T-cell (primary cell): ENCODE measurements around the gene ITPK1. TPM values are rescaled to one million over a fixed set of nuclear protein-coding genes. Genes with fewer than 3 reads are reported as not detected.

Experiments used
- ATAC-seq, 4 experiments: fragments of 200-7000 bp in 3 of 4; fragments of 150-1000 bp in 1 of 4; cut with Tn5 transposase; replicated peaks in 1 of 4; 1 replicate in 3 of 4; 2 replicates in 1 of 4; pipeline ENCODE4 v1.10.0; 2021; ENCODE audit warnings: moderate library complexity in 3 of 4, mild to moderate bottlenecking in 2 of 4, moderate number of reproducible peaks in 1 of 4
- CTCF ChIA-PET, 2 donors: fragments of 300-600 bp; sonication (Branson Sonifier 250); formaldehyde crosslinking; loops; one replicate each; lab custom pipeline; 2022; ENCODE audit warnings: antibody characterized with exemption in 2 of 2; lab: Charles Lee
- POLR2A ChIA-PET, 2 donors: fragments of 300-600 bp; sonication (Branson Sonifier 250); formaldehyde crosslinking; loops; one replicate each; lab custom pipeline; 2022; ENCODE audit warnings: antibody characterized with exemption in 2 of 2; lab: Charles Lee
- DNase-seq, 35 experiments: peaks; one replicate each; pipeline versions ENCODE4 v3.0.0 to v3.0.0-alpha.2; 2013 to 2023
- H3K27ac ChIP-seq: one replicate; pipeline ENCODE4 v1.5.1; 2013; ENCODE audit warnings: low read length
- H3K27me3 ChIP-seq, 2 experiments: replicated peaks in 1 of 2; 1 replicate in 1 of 2; 2 replicates in 1 of 2; pipeline versions ENCODE4 v1.6.1 to v1.7.0; 2013; ENCODE audit warnings: low read length in 1 of 2, mixed read lengths in 1 of 2; ENCODE audit not compliant: control insufficient read depth in 2 of 2, insufficient read depth in 2 of 2; ENCODE audit errors: extremely low read depth in 1 of 2
- H3K36me3 ChIP-seq, 2 donors: 1 replicate in 1 of 2; 2 replicates in 1 of 2; pipeline versions ENCODE4 v1.6.1 to v1.7.0; 2013; ENCODE audit warnings: low read length in 1 of 2; ENCODE audit not compliant: control insufficient read depth in 2 of 2, insufficient read depth in 1 of 2; ENCODE audit errors: extremely low read depth in 1 of 2
- H3K4me1 ChIP-seq, 2 experiments: 1 replicate in 1 of 2; 2 replicates in 1 of 2; pipeline versions ENCODE4 v1.6.1 to v1.7.0; 2013; ENCODE audit warnings: low read length in 2 of 2, mixed read lengths in 1 of 2; ENCODE audit not compliant: insufficient read depth in 2 of 2, control insufficient read depth in 1 of 2; ENCODE audit errors: extremely low read depth in 1 of 2
- H3K4me3 ChIP-seq, 2 donors: 1 replicate in 1 of 2; 2 replicates in 1 of 2; pipeline versions ENCODE4 v1.5.1 to v1.7.0; 2013; ENCODE audit warnings: mild to moderate bottlenecking in 2 of 2, low read length in 1 of 2, moderate library complexity in 1 of 2; ENCODE audit not compliant: control insufficient read depth in 1 of 2; ENCODE audit errors: extremely low read depth in 1 of 2
- H3K9me3 ChIP-seq: 2 replicates; pipeline ENCODE4 v1.7.0; 2013
- H3K27ac Mint-ChIP-seq, 2 donors: one replicate each; pipeline ENCODE4 v1.8.0; 2020 to 2021; ENCODE audit warnings: mild to moderate bottlenecking in 2 of 2, mixed read lengths in 2 of 2
- H3K27me3 Mint-ChIP-seq, 2 donors: one replicate each; pipeline ENCODE4 v1.8.0; 2021 to 2022; ENCODE audit warnings: mixed read lengths in 2 of 2
- H3K36me3 Mint-ChIP-seq: one replicate; pipeline ENCODE4 v1.8.0; 2021; ENCODE audit warnings: mixed read lengths
- H3K4me1 Mint-ChIP-seq, 3 donors: one replicate each; pipeline ENCODE4 v1.8.0; 2020 to 2022; ENCODE audit warnings: mixed read lengths in 3 of 3, mild to moderate bottlenecking in 1 of 3
- H3K4me3 Mint-ChIP-seq, 3 donors: one replicate each; pipeline ENCODE4 v1.8.0; 2020 to 2022; ENCODE audit warnings: mild to moderate bottlenecking in 3 of 3, mixed read lengths in 3 of 3, moderate library complexity in 3 of 3
- H3K9me3 Mint-ChIP-seq, 3 donors: one replicate each; pipeline ENCODE4 v1.8.0; 2020 to 2022; ENCODE audit warnings: mixed read lengths in 3 of 3
- WGBS: methylation state at CpG from one replicate; pipeline ENCODE4 v1.1.5; 2013; ENCODE audit warnings: missing lambda C conversion rate; ENCODE audit not compliant: insufficient coverage; 5-methylcytosine and 5-hydroxymethylcytosine counted together
- total RNA-seq, 35 experiments: library from RNA in 6 of 35; stranded (reverse) in 6 of 35; fragments of 120-200 nt in 1 of 35; gene quantifications; one replicate each; pipeline versions ENCODE4 v1.2.1 to v1.2.4 and lab custom pipeline; 2013 to 2026

ITPK1 gene
- total RNA-seq, 5 donors from 2014 or later (not counting 1 experiment from before 2014, with no cell fraction given), result 28.0 to 43.0 (median 39.5) TPM

DNA sequence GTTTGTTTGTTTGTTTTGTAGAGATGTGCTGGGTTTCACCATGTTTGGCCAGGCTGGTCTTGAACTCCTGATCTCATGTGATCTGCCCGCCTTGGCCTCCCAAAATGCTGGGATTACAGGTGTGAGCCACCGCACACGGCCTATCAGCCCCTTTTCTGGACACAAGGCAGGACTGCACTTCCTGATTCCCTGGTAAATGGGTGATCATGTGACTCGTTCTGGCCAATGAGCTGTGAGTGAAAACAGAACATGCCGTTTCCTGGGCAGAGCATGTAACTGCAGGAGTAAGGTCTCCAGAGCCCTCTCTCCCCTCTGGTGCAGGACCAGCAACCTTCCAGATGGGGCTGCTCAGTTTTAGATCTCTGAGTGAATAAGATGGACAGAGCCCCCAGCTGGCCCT is 92.7 kb downstream of the ITPK1 start:
- DNase-seq (peak in 1 of 35 experiments; percentile 27), ATAC-seq (no peak)
- Histone ChIP-seq H3K36me3 (no peaks in the 10 kb centered on the region), H3K9me3 (no peaks in the 10 kb centered on the region), H3K27me3 (no peaks in the 10 kb centered on the region), H3K27ac (no peak overlapping the region), H3K4me1 (peaks cover 4 to 22% of the 10 kb centered on the region in 2 experiments), H3K4me3 (no peak overlapping the region)
- Mint-ChIP-seq H3K36me3 (peaks cover 9% of the 10 kb centered on the region), H3K27ac (no peak overlapping the region), H3K4me1 (peaks cover 27 to 34% (median 31%) of the 10 kb centered on the region in 3 donors), H3K4me3 (no peak overlapping the region), H3K27me3 (no peaks in the 10 kb centered on the region), H3K9me3 (no peaks in the 10 kb centered on the region)
- CTCF ChIA-PET, result interaction anchor here in 1 of 2 donors (0.5 kb wide), 1 partner anchor 15 kb away, joined by 3 read pairs; no protein-coding TSS in a partner anchor
- WGBS, result 96% methylated on average over 5 of the region's 5 CpGs
- POLR2A ChIA-PET, result no interaction called here

GRCh38 chr14:93019970-93020369 is 95.8 kb downstream of the ITPK1 start:
- Histone ChIP-seq H3K4me1 (peaks cover 4 to 16% of the 10 kb centered on the region in 2 experiments), H3K27me3 (no peaks in the 10 kb centered on the region), H3K4me3 (no peak overlapping the region), H3K27ac (no peak overlapping the region), H3K36me3 (peaks cover 4 to 5% of the 10 kb centered on the region in 2 donors), H3K9me3 (no peaks in the 10 kb centered on the region)
- no peak overlapping the region for H3K27ac Mint-ChIP-seq
- H3K27me3 Mint-ChIP-seq, result no peaks in the 10 kb centered on the region
- H3K9me3 Mint-ChIP-seq, result no peaks in the 10 kb centered on the region
- no peak overlapping the region for H3K4me3 Mint-ChIP-seq
- DNase-seq (no peak), ATAC-seq (no peak)
- 92% methylated on average over 6 of the region's 8 CpGs for WGBS
- peaks cover 16 to 22% (median 20%) of the 10 kb centered on the region in 3 donors for H3K4me1 Mint-ChIP-seq
- peaks cover 14% of the 10 kb centered on the region for H3K36me3 Mint-ChIP-seq
- ChIA-PET CTCF (no interaction called here), POLR2A (no interaction called here)

DNA sequence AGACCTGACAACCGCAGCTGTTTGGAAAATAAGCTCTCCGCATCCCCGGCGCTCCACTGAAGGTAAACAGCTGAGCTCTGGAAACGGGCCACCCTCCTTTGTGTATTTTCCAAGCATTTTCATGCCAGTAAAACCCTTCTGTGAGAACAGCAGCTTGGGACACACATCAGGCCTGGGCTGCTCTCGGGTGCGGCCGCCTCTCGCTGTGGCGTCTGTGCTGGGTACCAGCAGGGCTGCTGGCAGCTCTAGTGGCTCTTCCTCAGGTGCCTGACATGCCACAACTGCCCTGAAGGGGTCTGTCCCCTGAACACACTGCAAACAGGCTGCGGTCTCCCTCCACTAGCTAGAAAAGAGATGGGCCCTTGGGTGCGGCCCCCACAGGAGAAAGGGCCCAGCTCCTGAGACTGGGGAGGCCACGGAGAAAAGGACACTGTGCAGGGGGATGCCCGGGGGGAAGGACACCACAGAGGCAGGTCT is 96.3 kb downstream of the ITPK1 start:
- Histone ChIP-seq H3K27ac (no peak overlapping the region), H3K4me1 (peaks cover 1 to 11% of the 10 kb centered on the region in 2 experiments), H3K9me3 (no peaks in the 10 kb centered on the region), H3K27me3 (no peaks in the 10 kb centered on the region), H3K4me3 (no peak overlapping the region), H3K36me3 (peaks cover 4 to 5% of the 10 kb centered on the region in 2 donors)
- Mint-ChIP-seq H3K27ac (no peak overlapping the region), H3K4me1 (peaks cover 16 to 26% (median 19%) of the 10 kb centered on the region in 3 donors), H3K4me3 (no peak overlapping the region), H3K36me3 (peaks cover 18% of the 10 kb centered on the region), H3K9me3 (no peaks in the 10 kb centered on the region), H3K27me3 (no peaks in the 10 kb centered on the region)
- DNase-seq (no peak), ATAC-seq (no peak)
- CTCF ChIA-PET, result no interaction called here
- POLR2A ChIA-PET, result no interaction called here
- WGBS, result 85% methylated on average over 13 of the region's 14 CpGs

DNA sequence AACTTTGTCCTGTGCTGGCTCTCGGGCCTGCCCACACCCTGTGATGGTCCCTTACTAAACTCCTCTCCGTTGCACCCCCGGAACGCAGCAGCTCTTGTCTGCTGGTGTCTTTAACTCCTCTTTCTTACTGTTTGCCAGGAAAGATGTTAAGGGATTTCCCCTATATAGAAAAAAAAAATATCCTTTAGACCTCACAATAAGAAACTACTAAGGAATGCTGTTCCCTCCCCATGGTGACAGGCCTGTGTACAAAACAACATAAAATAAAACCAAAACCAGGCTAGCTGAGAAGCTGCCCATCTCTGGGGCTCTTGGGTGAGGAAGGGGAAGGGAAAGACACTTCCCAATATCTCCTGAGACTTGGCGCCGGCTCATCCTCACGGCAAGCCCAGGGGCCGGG is 97.4 kb downstream of the ITPK1 start:
- CTCF ChIA-PET, result no interaction called here
- H3K4me3 Mint-ChIP-seq, result no peak overlapping the region
- DNase-seq, result no peak
- no peak for ATAC-seq
- Histone ChIP-seq H3K4me3 (no peak overlapping the region), H3K27me3 (no peaks in the 10 kb centered on the region), H3K9me3 (no peaks in the 10 kb centered on the region), H3K27ac (no peak overlapping the region), H3K4me1 (peaks cover 0 to 14% of the 10 kb centered on the region in 2 experiments), H3K36me3 (peaks cover 4 to 5% of the 10 kb centered on the region in 2 donors)
- peaks cover 18 to 36% (median 24%) of the 10 kb centered on the region in 3 donors for H3K4me1 Mint-ChIP-seq
- POLR2A ChIA-PET, result no interaction called here
- 96% methylated on average over 4 of the region's 8 CpGs for WGBS
- peaks cover 21% of the 10 kb centered on the region for H3K36me3 Mint-ChIP-seq
- no peak overlapping the region for H3K27ac Mint-ChIP-seq
- H3K27me3 Mint-ChIP-seq, result no peaks in the 10 kb centered on the region
- no peaks in the 10 kb centered on the region for H3K9me3 Mint-ChIP-seq

DNA sequence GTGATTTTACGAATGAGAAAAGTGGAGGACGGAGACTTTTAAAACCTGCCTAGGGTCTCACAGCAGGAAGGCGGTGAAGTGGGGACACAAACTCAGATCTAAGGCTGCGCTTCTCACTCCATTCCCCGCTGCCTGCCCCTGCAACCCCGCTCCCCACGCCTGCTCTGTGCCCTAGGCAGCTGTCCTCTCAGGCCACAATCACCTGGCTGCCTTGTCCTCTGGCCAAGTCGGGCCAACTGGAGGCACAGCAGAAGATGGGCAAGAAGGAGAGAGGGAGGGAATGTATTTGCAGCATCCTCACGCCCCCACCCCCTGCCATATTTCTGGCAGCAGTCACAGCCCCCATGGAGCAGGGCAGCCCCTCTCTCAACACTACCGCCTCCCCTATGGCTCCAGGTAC is 97.8 kb downstream of the ITPK1 start:
- H3K27ac Mint-ChIP-seq, result no peak overlapping the region
- H3K4me1 ChIP-seq, result peaks cover 0 to 17% of the 10 kb centered on the region in 2 experiments
- H3K9me3 ChIP-seq, result no peaks in the 10 kb centered on the region
- H3K27me3 Mint-ChIP-seq, result no peaks in the 10 kb centered on the region
- no peaks in the 10 kb centered on the region for H3K27me3 ChIP-seq
- 94% methylated on average over 8 of the region's 10 CpGs for WGBS
- DNase-seq (no peak), ATAC-seq (no peak)
- H3K9me3 Mint-ChIP-seq, result no peaks in the 10 kb centered on the region
- peaks cover 18% of the 10 kb centered on the region for H3K36me3 Mint-ChIP-seq
- POLR2A ChIA-PET, result no interaction called here
- H3K4me3 ChIP-seq, result no peak overlapping the region
- peaks cover 22 to 39% (median 27%) of the 10 kb centered on the region in 3 donors for H3K4me1 Mint-ChIP-seq
- H3K36me3 ChIP-seq, result peaks cover 4 to 5% of the 10 kb centered on the region in 2 donors
- CTCF ChIA-PET, result no interaction called here
- H3K4me3 Mint-ChIP-seq, result no peak overlapping the region
- H3K27ac ChIP-seq, result no peak overlapping the region

GRCh38 chr14:93017301-93017797 is 98.4 kb downstream of the ITPK1 start:
- Mint-ChIP-seq H3K4me3 (no peak overlapping the region), H3K27ac (no peak overlapping the region), H3K27me3 (no peaks in the 10 kb centered on the region), H3K36me3 (peaks cover 18% of the 10 kb centered on the region), H3K9me3 (no peaks in the 10 kb centered on the region), H3K4me1 (peaks cover 21 to 39% (median 25%) of the 10 kb centered on the region in 3 donors)
- Histone ChIP-seq H3K4me3 (no peak overlapping the region), H3K27me3 (no peaks in the 10 kb centered on the region), H3K27ac (no peak overlapping the region), H3K9me3 (no peaks in the 10 kb centered on the region), H3K36me3 (peaks cover 4 to 5% of the 10 kb centered on the region in 2 donors), H3K4me1 (peaks cover 0 to 19% of the 10 kb centered on the region in 2 experiments)
- ChIA-PET CTCF (no interaction called here), POLR2A (no interaction called here)
- ATAC-seq (no peak), DNase-seq (no peak)
- 92% methylated on average over 12 of the region's 17 CpGs for WGBS
